GM12878 (cell line): ENCODE data around the gene LIX1L. TPM values are rescaled to one million over a fixed set of nuclear protein-coding genes. Genes with fewer than 3 reads are reported as not detected.

ENCODE experiments used
- ASH2L ChIP-seq: fragments of 300-600, 200-600 bp; sonication (generic); IDR thresholded peaks from 2 replicates; pipeline ENCODE4 v1.6.1; 2017; ENCODE audit warnings: low read depth, mild to moderate bottlenecking, borderline replicate concordance
- BMI1 ChIP-seq: fragments of 450-650 bp; IDR thresholded peaks from 2 replicates; pipeline ENCODE4 v1.6.1; 2016; ENCODE audit warnings: mild to moderate bottlenecking, moderate library complexity, borderline replicate concordance
- CBX3 ChIP-seq: fragments of 200-600 bp; sonication (generic); IDR thresholded peaks from 2 replicates; pipeline ENCODE4 v1.6.1; 2016; ENCODE audit warnings: low read depth, borderline replicate concordance
- KLF5 ChIP-seq: fragments of 450-650 bp; IDR thresholded peaks from 2 replicates; pipeline ENCODE4 v1.6.1; 2014; ENCODE audit warnings: mild to moderate bottlenecking; ENCODE audit not compliant: partially characterized antibody
- MYC ChIP-seq: IDR thresholded peaks from 2 replicates; pipeline ENCODE4 v1.6.1; 2011; ENCODE audit warnings: mild to moderate bottlenecking, low read length, moderate library complexity, inconsistent platforms; ENCODE audit not compliant: insufficient read depth, insufficient replicate concordance, insufficient read length, severe bottlenecking
- NFIC ChIP-seq: IDR thresholded peaks from 2 replicates; pipeline ENCODE4 v1.6.1; 2012; ENCODE audit warnings: low read depth, mild to moderate bottlenecking, inconsistent platforms, low read length, moderate library complexity
- NR2C2 ChIP-seq: IDR thresholded peaks from 2 replicates; pipeline ENCODE4 v1.6.1; 2011; ENCODE audit warnings: borderline replicate concordance, low read depth; ENCODE audit not compliant: control insufficient read depth, insufficient read length
- POU2F2 ChIP-seq: IDR thresholded peaks from 3 replicates; pipeline ENCODE4 v1.6.1; 2011; ENCODE audit warnings: low read depth, mild to moderate bottlenecking, low read length, borderline replicate concordance
- RELA ChIP-seq: fragments of 450-650 bp; IDR thresholded peaks from 2 replicates; pipeline ENCODE4 v1.8.0; 2014; ENCODE audit warnings: borderline replicate concordance; ENCODE audit not compliant: partially characterized antibody
- SP1 ChIP-seq: IDR thresholded peaks from one replicate; pipeline ENCODE4 v1.6.1; 2011; ENCODE audit warnings: low read depth, low read length
- SREBF2 ChIP-seq: IDR thresholded peaks from 2 replicates; pipeline ENCODE4 v1.6.1; 2012; ENCODE audit warnings: mild to moderate bottlenecking, low read length
- STAT1 ChIP-seq: fragments of 450-650 bp; conservative IDR thresholded peaks from 2 replicates; pipeline ENCODE4 v1.6.1; 2014; ENCODE audit warnings: antibody characterized with exemption, mild to moderate bottlenecking
- STAT3 ChIP-seq: IDR thresholded peaks from 2 replicates; pipeline ENCODE4 v1.6.1; 2011; ENCODE audit warnings: low read depth, low read length, improper control_type of control experiment
- SUPT20H ChIP-seq: IDR thresholded peaks from 2 replicates; pipeline ENCODE4 v1.6.1; 2011; ENCODE audit warnings: low read depth, mild to moderate bottlenecking, low read length, moderate library complexity, borderline replicate concordance; ENCODE audit not compliant: control insufficient read depth
- SUZ12 ChIP-seq: fragments of 200-600 bp; sonication (generic); IDR thresholded peaks from one replicate; pipeline ENCODE4 v1.6.1; 2018; ENCODE audit warnings: antibody characterized with exemption, mild to moderate bottlenecking; ENCODE audit not compliant: unreplicated experiment
- TARDBP ChIP-seq: IDR thresholded peaks from 2 replicates; pipeline ENCODE4 v1.6.1; 2016; ENCODE audit warnings: borderline replicate concordance
- ZNF274 ChIP-seq: IDR thresholded peaks from one replicate; pipeline ENCODE4 v1.8.0; 2011; ENCODE audit not compliant: insufficient read length, insufficient read depth
- polyA plus RNA-seq, 11 experiments: library from polyadenylated mRNA; depleted of rRNA in 4 of 11; unstranded in 6 of 11; stranded (reverse) in 5 of 11; fragments of >200 nt; fragmentation: Nextera tagmentation in 4 of 11; fragmentation: Illumina TruSeq in 1 of 11; extraction: Ambion mirVana in 4 of 11; extraction: Trizol in 1 of 11; gene quantifications; 1 replicate in 1 of 11; 2 replicates in 10 of 11; pipeline versions ENCODE4 v1.2.1 to v1.2.3, GENCODE V29; 2011 to 2016; ENCODE audit warnings: inconsistent platforms in 2 of 11, missing spikeins in 2 of 11, low read depth in 1 of 11
- total RNA-seq, 4 experiments: library from RNA; depleted of rRNA in 3 of 4; stranded (reverse); fragments of >200 nt in 3 of 4; fragmentation: Illumina TruSeq in 1 of 4; extraction: Trizol in 1 of 4; gene quantifications; 2 replicates each; pipeline versions ENCODE4 v1.2.1 to v1.2.3, GENCODE V29; 2013 to 2021
- TF ChIP-seq, protein P1 (sequence below): fragments of 450-650 bp; IDR thresholded peaks from 2 replicates; pipeline ENCODE4 v1.6.1; 2014; ENCODE audit warnings: mild to moderate bottlenecking
- TF ChIP-seq, protein P2 (sequence below): fragments of 450-650 bp; IDR thresholded peaks from 2 replicates; pipeline ENCODE4 v1.6.1; 2018; ENCODE audit warnings: mild to moderate bottlenecking, low read depth, moderate library complexity; ENCODE audit not compliant: partially characterized antibody
- TF ChIP-seq, protein P3 (sequence below): IDR thresholded peaks from 2 replicates; pipeline ENCODE4 v1.6.1; 2011; ENCODE audit warnings: borderline replicate concordance, low read depth, mild to moderate bottlenecking, moderate library complexity, mixed read lengths, low read length; ENCODE audit not compliant: insufficient read depth; ENCODE audit errors: extremely low read length
- TF ChIP-seq, protein P4 (sequence below): fragments of 450-650 bp; IDR thresholded peaks from 2 replicates; pipeline ENCODE4 v1.6.1; 2017; ENCODE audit warnings: mild to moderate bottlenecking, moderate library complexity

Gene LIX1L
- total and polyA plus RNA-seq, 10 of the 15 experiments (the other 5 are each of a cell fraction or from before 2014, with no cell fraction given) = 5.5 to 48.2 (median 15.3) TPM

DNA sequence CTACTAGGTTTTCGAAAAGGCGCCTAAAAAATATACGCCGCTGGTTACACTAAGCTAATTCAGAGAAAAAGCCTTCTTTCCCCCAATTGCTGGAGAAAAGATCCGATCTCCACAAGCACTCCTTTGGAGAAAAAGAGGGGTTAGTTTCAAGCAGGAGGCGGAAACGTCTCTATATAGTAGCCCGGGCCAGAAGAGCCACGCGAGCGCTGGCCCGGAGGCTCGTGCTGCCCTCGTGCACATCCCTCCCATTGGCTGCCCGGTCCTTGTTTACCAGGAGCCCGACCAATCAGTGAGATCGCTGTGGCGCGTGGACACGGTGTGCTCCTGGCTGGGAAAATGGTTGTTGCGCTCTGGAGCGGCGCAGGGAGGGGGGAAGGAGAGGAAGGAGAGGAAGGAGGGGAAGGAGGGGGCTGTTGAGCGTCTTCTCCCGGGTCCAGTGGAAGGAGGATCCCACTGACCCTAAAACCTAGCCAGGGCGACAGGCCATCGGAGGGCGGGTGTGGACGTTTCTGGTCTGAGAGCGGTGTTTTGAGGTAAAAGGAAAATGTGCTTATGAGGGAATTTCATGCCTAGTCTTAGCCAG, 38.7 kb upstream of the LIX1L start, which contains the start of gene TXNIP (continued):
- peak; percentile 93 for TF ChIP-seq SP1
- no peak for TF ChIP-seq ZNF274
- TF ChIP-seq POU2F2 = peak; percentile 86
- TF ChIP-seq ASH2L = peak; percentile 8; the same call in 1 of the 2 replicates
- no peak for TF ChIP-seq SUPT20H
- TF ChIP-seq CBX3 = no peak
- TF ChIP-seq, protein P1, sequence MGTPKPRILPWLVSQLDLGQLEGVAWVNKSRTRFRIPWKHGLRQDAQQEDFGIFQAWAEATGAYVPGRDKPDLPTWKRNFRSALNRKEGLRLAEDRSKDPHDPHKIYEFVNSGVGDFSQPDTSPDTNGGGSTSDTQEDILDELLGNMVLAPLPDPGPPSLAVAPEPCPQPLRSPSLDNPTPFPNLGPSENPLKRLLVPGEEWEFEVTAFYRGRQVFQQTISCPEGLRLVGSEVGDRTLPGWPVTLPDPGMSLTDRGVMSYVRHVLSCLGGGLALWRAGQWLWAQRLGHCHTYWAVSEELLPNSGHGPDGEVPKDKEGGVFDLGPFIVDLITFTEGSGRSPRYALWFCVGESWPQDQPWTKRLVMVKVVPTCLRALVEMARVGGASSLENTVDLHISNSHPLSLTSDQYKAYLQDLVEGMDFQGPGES = peak; percentile 85
- TF ChIP-seq NR2C2 = no peak
- TF ChIP-seq, protein P2, sequence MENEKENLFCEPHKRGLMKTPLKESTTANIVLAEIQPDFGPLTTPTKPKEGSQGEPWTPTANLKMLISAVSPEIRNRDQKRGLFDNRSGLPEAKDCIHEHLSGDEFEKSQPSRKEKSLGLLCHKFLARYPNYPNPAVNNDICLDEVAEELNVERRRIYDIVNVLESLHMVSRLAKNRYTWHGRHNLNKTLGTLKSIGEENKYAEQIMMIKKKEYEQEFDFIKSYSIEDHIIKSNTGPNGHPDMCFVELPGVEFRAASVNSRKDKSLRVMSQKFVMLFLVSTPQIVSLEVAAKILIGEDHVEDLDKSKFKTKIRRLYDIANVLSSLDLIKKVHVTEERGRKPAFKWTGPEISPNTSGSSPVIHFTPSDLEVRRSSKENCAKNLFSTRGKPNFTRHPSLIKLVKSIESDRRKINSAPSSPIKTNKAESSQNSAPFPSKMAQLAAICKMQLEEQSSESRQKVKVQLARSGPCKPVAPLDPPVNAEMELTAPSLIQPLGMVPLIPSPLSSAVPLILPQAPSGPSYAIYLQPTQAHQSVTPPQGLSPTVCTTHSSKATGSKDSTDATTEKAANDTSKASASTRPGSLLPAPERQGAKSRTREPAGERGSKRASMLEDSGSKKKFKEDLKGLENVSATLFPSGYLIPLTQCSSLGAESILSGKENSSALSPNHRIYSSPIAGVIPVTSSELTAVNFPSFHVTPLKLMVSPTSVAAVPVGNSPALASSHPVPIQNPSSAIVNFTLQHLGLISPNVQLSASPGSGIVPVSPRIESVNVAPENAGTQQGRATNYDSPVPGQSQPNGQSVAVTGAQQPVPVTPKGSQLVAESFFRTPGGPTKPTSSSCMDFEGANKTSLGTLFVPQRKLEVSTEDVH = no peak
- peak; percentile 93 for TF ChIP-seq KLF5
- TF ChIP-seq MYC = peak; percentile 64
- TF ChIP-seq TARDBP = no peak
- TF ChIP-seq BMI1 = no peak; the same call in 1 of the 2 replicates
- no peak for TF ChIP-seq SUZ12
- no peak for TF ChIP-seq STAT3
- no peak for TF ChIP-seq NFIC
- TF ChIP-seq SREBF2 = no peak
- TF ChIP-seq STAT1 = no peak
- TF ChIP-seq, protein P3, sequence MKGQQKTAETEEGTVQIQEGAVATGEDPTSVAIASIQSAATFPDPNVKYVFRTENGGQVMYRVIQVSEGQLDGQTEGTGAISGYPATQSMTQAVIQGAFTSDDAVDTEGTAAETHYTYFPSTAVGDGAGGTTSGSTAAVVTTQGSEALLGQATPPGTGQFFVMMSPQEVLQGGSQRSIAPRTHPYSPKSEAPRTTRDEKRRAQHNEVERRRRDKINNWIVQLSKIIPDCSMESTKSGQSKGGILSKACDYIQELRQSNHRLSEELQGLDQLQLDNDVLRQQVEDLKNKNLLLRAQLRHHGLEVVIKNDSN = peak; percentile 45
- TF ChIP-seq RELA = peak; percentile 57
- TF ChIP-seq, protein P4, sequence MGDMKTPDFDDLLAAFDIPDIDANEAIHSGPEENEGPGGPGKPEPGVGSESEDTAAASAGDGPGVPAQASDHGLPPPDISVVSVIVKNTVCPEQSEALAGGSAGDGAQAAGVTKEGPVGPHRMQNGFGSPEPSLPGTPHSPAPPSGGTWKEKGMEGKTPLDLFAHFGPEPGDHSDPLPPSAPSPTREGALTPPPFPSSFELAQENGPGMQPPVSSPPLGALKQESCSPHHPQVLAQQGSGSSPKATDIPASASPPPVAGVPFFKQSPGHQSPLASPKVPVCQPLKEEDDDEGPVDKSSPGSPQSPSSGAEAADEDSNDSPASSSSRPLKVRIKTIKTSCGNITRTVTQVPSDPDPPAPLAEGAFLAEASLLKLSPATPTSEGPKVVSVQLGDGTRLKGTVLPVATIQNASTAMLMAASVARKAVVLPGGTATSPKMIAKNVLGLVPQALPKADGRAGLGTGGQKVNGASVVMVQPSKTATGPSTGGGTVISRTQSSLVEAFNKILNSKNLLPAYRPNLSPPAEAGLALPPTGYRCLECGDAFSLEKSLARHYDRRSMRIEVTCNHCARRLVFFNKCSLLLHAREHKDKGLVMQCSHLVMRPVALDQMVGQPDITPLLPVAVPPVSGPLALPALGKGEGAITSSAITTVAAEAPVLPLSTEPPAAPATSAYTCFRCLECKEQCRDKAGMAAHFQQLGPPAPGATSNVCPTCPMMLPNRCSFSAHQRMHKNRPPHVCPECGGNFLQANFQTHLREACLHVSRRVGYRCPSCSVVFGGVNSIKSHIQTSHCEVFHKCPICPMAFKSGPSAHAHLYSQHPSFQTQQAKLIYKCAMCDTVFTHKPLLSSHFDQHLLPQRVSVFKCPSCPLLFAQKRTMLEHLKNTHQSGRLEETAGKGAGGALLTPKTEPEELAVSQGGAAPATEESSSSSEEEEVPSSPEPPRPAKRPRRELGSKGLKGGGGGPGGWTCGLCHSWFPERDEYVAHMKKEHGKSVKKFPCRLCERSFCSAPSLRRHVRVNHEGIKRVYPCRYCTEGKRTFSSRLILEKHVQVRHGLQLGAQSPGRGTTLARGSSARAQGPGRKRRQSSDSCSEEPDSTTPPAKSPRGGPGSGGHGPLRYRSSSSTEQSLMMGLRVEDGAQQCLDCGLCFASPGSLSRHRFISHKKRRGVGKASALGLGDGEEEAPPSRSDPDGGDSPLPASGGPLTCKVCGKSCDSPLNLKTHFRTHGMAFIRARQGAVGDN = peak; percentile 94
